ENCODE results near the gene ABCD1.
A peak's percentile ranks its signal among the peaks of the same experiment; 100 is the strongest.

ABCD1 gene

GRCh38 chrX:153792368-153792767, 67.7 kb downstream of the ABCD1 start:
- peaks cover 0 to 31% (median 20%) of the 10 kb centered on the region in 4 donors for H3K4me1 ChIP-seq
- no peak overlapping the region for H3K4me3 ChIP-seq
- no peaks in the 10 kb centered on the region for H3K27me3 ChIP-seq
- intact Hi-C loops (cut with DNase I; ENCODE audit: low total_unique reads): no loop called here
- no peak for DNase-seq
- H3K36me3 ChIP-seq: peaks cover 0 to 38% (median 22%) of the 10 kb centered on the region in 3 donors
- no peak overlapping the region for H3K27ac ChIP-seq
- no peak for TF ChIP-seq CTCF (IDR thresholded peaks at IDR 0.05)
- peaks cover 0 to 12% (median 8%) of the 10 kb centered on the region in 3 donors for H3K9me3 ChIP-seq

- intact Hi-C loops (cut with DNase I; ENCODE audit: low total_unique reads): no loop called here
- no peaks in the 10 kb centered on the region for H3K27me3 ChIP-seq
- peaks cover 3 to 38% (median 25%) of the 10 kb centered on the region in 3 donors for H3K36me3 ChIP-seq
- peak overlapping the region; percentile 90 to 93 for H3K27ac ChIP-seq
- no peak for DNase-seq
- H3K4me3 ChIP-seq: peak overlapping the region; percentile 66 to 81
- H3K9me3 ChIP-seq: peaks cover 0 to 13% (median 12%) of the 10 kb centered on the region in 3 donors
- H3K4me1 ChIP-seq: peaks cover 0 to 31% (median 20%) of the 10 kb centered on the region in 4 donors
- TF ChIP-seq CTCF (IDR thresholded peaks at IDR 0.05): no peak
Measured at GRCh38 chrX:153793291-153793690, 68.6 kb downstream of the ABCD1 start.
